Liver (tissue), 9 donors: ENCODE data around the gene ARHGEF16. TPM values are rescaled to one million over a fixed set of nuclear protein-coding genes. Genes with fewer than 3 reads are reported as not detected.

Experiments used
- DNase-seq: peaks from one replicate; pipeline ENCODE4 v3.0.0-alpha.2; 2017; ENCODE audit warnings: low spot score
- H3K27ac ChIP-seq, 2 donors: one replicate each; pipeline ENCODE4 v1.7.0; 2013; ENCODE audit warnings: inconsistent platforms in 2 of 2, low read length in 2 of 2, control low read depth in 1 of 2, low read depth in 1 of 2, mild to moderate bottlenecking in 1 of 2
- H3K27me3 ChIP-seq, 4 donors: one replicate each; pipeline versions ENCODE4 v1.6.1 to v1.7.0; 2013; ENCODE audit warnings: low read length in 3 of 4, inconsistent platforms in 1 of 4, mild to moderate bottlenecking in 1 of 4, moderate library complexity in 1 of 4; ENCODE audit not compliant: control insufficient read depth in 4 of 4, insufficient read depth in 4 of 4
- H3K36me3 ChIP-seq, 4 donors: one replicate each; pipeline versions ENCODE4 v1.6.1 to v1.7.0; 2013; ENCODE audit warnings: low read length in 3 of 4, mild to moderate bottlenecking in 3 of 4, low read depth in 1 of 4, moderate library complexity in 1 of 4; ENCODE audit not compliant: control insufficient read depth in 4 of 4, insufficient read depth in 3 of 4
- H3K4me1 ChIP-seq, 4 donors: one replicate each; pipeline versions ENCODE4 v1.6.1 to v1.7.0; 2013; ENCODE audit warnings: low read length in 3 of 4, mild to moderate bottlenecking in 3 of 4, moderate library complexity in 1 of 4; ENCODE audit not compliant: control insufficient read depth in 4 of 4, insufficient read depth in 4 of 4
- H3K4me3 ChIP-seq, 3 donors: one replicate each; pipeline versions ENCODE4 v1.6.1 to v1.7.0; 2013; ENCODE audit warnings: low read length in 3 of 3, control low read depth in 1 of 3, low read depth in 1 of 3, mild to moderate bottlenecking in 1 of 3
- H3K9ac ChIP-seq, 2 donors: one replicate each; pipeline ENCODE4 v1.7.0; 2013; ENCODE audit warnings: low read length in 2 of 2, mild to moderate bottlenecking in 2 of 2, moderate library complexity in 2 of 2, control low read depth in 1 of 2, low read depth in 1 of 2
- H3K9me3 ChIP-seq, 4 donors: one replicate each; pipeline versions ENCODE4 v1.6.1 to v1.7.0; 2013; ENCODE audit warnings: low read length in 3 of 4; ENCODE audit not compliant: control insufficient read depth in 4 of 4
- ATF3 ChIP-seq: IDR thresholded peaks from 2 replicates; pipeline ENCODE4 v1.6.1; 2016; ENCODE audit warnings: antibody characterized with exemption
- EGR1 ChIP-seq, 2 donors: IDR thresholded peaks; 2 replicates each; pipeline ENCODE4 v1.6.1; 2016 to 2018; ENCODE audit warnings: antibody characterized with exemption in 2 of 2, low read depth in 2 of 2
- FOXA1 ChIP-seq: IDR thresholded peaks from 2 replicates; pipeline ENCODE4 v1.6.1; 2016; ENCODE audit warnings: antibody characterized with exemption
- FOXA2 ChIP-seq: IDR thresholded peaks from 2 replicates; pipeline ENCODE4 v1.6.1; 2016; ENCODE audit warnings: antibody characterized with exemption
- GABPA ChIP-seq, 2 donors: IDR thresholded peaks in 1 of 2; conservative IDR thresholded peaks in 1 of 2; 2 replicates each; pipeline ENCODE4 v1.6.1; 2016; ENCODE audit warnings: antibody characterized with exemption in 2 of 2, mild to moderate bottlenecking in 1 of 2, moderate library complexity in 1 of 2
- HNF4A ChIP-seq, 2 donors: conservative IDR thresholded peaks; 2 replicates each; pipeline ENCODE4 v1.6.1; 2016; ENCODE audit warnings: antibody characterized with exemption in 2 of 2, mild to moderate bottlenecking in 2 of 2
- HNF4G ChIP-seq: IDR thresholded peaks from 2 replicates; pipeline ENCODE4 v1.6.1; 2016; ENCODE audit warnings: antibody characterized with exemption
- JUND ChIP-seq, 2 donors: IDR thresholded peaks; 2 replicates each; pipeline ENCODE4 v1.6.1; 2016; ENCODE audit warnings: antibody characterized with exemption in 2 of 2
- MAX ChIP-seq: IDR thresholded peaks from 2 replicates; pipeline ENCODE4 v1.6.1; 2016; ENCODE audit warnings: antibody characterized with exemption
- NR2F2 ChIP-seq: IDR thresholded peaks from 2 replicates; pipeline ENCODE4 v1.6.1; 2016; ENCODE audit warnings: antibody characterized with exemption
- RAD21 ChIP-seq, 2 donors: IDR thresholded peaks; 2 replicates each; pipeline ENCODE4 v1.6.1; 2016; ENCODE audit warnings: antibody characterized with exemption in 2 of 2, mild to moderate bottlenecking in 2 of 2
- REST ChIP-seq: IDR thresholded peaks from 2 replicates; pipeline ENCODE4 v1.6.1; 2016; ENCODE audit warnings: antibody characterized with exemption, mild to moderate bottlenecking
- RXRA ChIP-seq, 2 donors: IDR thresholded peaks; 2 replicates each; pipeline ENCODE4 v1.6.1; 2017 to 2018; ENCODE audit warnings: antibody characterized with exemption in 2 of 2, mild to moderate bottlenecking in 1 of 2
- SP1 ChIP-seq: IDR thresholded peaks from 2 replicates; pipeline ENCODE4 v1.6.1; 2018; ENCODE audit warnings: antibody characterized with exemption, mild to moderate bottlenecking
- TAF1 ChIP-seq: conservative IDR thresholded peaks from 2 replicates; pipeline ENCODE4 v1.6.1; 2016; ENCODE audit warnings: antibody characterized with exemption, mild to moderate bottlenecking
- YY1 ChIP-seq: IDR thresholded peaks from 2 replicates; pipeline ENCODE4 v1.6.1; 2016; ENCODE audit warnings: antibody characterized with exemption, mild to moderate bottlenecking
- ZBTB33 ChIP-seq: IDR thresholded peaks from 2 replicates; pipeline ENCODE4 v1.6.1; 2016; ENCODE audit warnings: antibody characterized with exemption
- WGBS: extraction: QIAGEN DNeasy Blood & Tissue Kit; methylation state at CpG from one replicate; pipeline ENCODE4 v1.1.7; 2013; 5-methylcytosine and 5-hydroxymethylcytosine counted together
- polyA plus RNA-seq, 2 donors: library from polyadenylated mRNA; stranded (reverse) in 1 of 2; unstranded in 1 of 2; fragments of 200-250 nt in 1 of 2; fragments of >200 nt in 1 of 2; fragmentation: Nextera tagmentation in 1 of 2; extraction: Ambion mirVana in 1 of 2; gene quantifications; one replicate each; pipeline versions ENCODE4 v1.2.1 to v1.2.3, GENCODE V29; 2013 to 2015
- total RNA-seq, 2 donors: library from RNA; depleted of rRNA; stranded (reverse); fragments of >200 nt; gene quantifications; one replicate each; pipeline ENCODE4 v1.2.3, GENCODE V29; 2014
- TF ChIP-seq, protein P1 (sequence below): fragments of 150-350 bp; IDR thresholded peaks from 2 replicates; pipeline ENCODE4 v1.5.1; 2017; ENCODE audit warnings: improper control_type of control experiment, low read depth, low read length; ENCODE audit not compliant: missing input control
- donor health status: healthy.
- donor health status: healthy.
- donor health status: healthy.
- donor health status: healthy.
- donor health status: healthy.

ARHGEF16 gene
- total and polyA plus RNA-seq, 4 donors: 0.65 to 5.6 (median 2.8) TPM

- no peak for DNase-seq
- Histone ChIP-seq H3K9ac (no peak overlapping the region), H3K9me3 (no peaks in the 10 kb centered on the region), H3K36me3 (no peaks in the 10 kb centered on the region), H3K4me3 (no peak overlapping the region), H3K27ac (no peak overlapping the region), H3K27me3 (no peaks in the 10 kb centered on the region), H3K4me1 (no peaks in the 10 kb centered on the region)
- TF ChIP-seq REST: no peak
- no peak for TF ChIP-seq FOXA2
- no peak for TF ChIP-seq RXRA (IDR thresholded peaks at IDR 0.05)
- TF ChIP-seq RAD21 (IDR thresholded peaks at IDR 0.05): no peak
- no peak for TF ChIP-seq SP1
- no peak for TF ChIP-seq HNF4G
- no peak for TF ChIP-seq TAF1
- TF ChIP-seq JUND (IDR thresholded peaks at IDR 0.05): no peak
- no peak for TF ChIP-seq HNF4A (conservative IDR thresholded peaks at IDR 0.05)
- TF ChIP-seq ZBTB33: no peak
- TF ChIP-seq MAX: no peak
- TF ChIP-seq EGR1 (IDR thresholded peaks at IDR 0.05; ENCODE audit: low read depth in 2 of 2): no peak
- TF ChIP-seq GABPA (IDR thresholded peaks at IDR 0.05 in 1 of 2, conservative IDR thresholded peaks at IDR 0.05 in 1 of 2): no peak
- WGBS: 54% methylated on average over 12 of the region's 12 CpGs
Measured at GRCh38 chr1:3431266-3431665, 23.2 kb upstream of the ARHGEF16 start.

GRCh38 chr1:3431686-3432085, 22.8 kb upstream of the ARHGEF16 start:
- WGBS: 80% methylated on average over 17 of the region's 17 CpGs
- Histone ChIP-seq H3K36me3 (no peaks in the 10 kb centered on the region), H3K27ac (no peak overlapping the region), H3K9ac (no peak overlapping the region), H3K4me1 (no peaks in the 10 kb centered on the region), H3K27me3 (no peaks in the 10 kb centered on the region), H3K9me3 (no peaks in the 10 kb centered on the region), H3K4me3 (no peak overlapping the region)
- TF ChIP-seq GABPA (IDR thresholded peaks at IDR 0.05 in 1 of 2, conservative IDR thresholded peaks at IDR 0.05 in 1 of 2) (no peak), ZBTB33 (no peak), RXRA (IDR thresholded peaks at IDR 0.05) (no peak), JUND (IDR thresholded peaks at IDR 0.05) (no peak), YY1 (no peak), MAX (no peak), FOXA1 (no peak), REST (no peak), TAF1 (no peak), EGR1 (IDR thresholded peaks at IDR 0.05; ENCODE audit: low read depth in 2 of 2) (no peak), HNF4A (conservative IDR thresholded peaks at IDR 0.05) (no peak), NR2F2 (no peak), ATF3 (no peak), FOXA2 (no peak)
- TF ChIP-seq, protein P1, sequence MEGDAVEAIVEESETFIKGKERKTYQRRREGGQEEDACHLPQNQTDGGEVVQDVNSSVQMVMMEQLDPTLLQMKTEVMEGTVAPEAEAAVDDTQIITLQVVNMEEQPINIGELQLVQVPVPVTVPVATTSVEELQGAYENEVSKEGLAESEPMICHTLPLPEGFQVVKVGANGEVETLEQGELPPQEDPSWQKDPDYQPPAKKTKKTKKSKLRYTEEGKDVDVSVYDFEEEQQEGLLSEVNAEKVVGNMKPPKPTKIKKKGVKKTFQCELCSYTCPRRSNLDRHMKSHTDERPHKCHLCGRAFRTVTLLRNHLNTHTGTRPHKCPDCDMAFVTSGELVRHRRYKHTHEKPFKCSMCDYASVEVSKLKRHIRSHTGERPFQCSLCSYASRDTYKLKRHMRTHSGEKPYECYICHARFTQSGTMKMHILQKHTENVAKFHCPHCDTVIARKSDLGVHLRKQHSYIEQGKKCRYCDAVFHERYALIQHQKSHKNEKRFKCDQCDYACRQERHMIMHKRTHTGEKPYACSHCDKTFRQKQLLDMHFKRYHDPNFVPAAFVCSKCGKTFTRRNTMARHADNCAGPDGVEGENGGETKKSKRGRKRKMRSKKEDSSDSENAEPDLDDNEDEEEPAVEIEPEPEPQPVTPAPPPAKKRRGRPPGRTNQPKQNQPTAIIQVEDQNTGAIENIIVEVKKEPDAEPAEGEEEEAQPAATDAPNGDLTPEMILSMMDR: no peak
- DNase-seq: no peak
